HepG2 (cell line): ENCODE measurements around the gene DNPH1. TPM values are rescaled to one million over a fixed set of nuclear protein-coding genes. Genes with fewer than 3 reads are reported as not detected.

Experiments used
- NAIF1 ChIP-seq: sonication (generic); formaldehyde crosslinking; IDR thresholded peaks from 2 replicates; pipeline ENCODE4 v1.5.0; 2020; ENCODE audit warnings: mild to moderate bottlenecking, missing genetic modification reagents, borderline replicate concordance
- ZBTB20 ChIP-seq: sonication (generic); formaldehyde crosslinking; IDR thresholded peaks from 2 replicates; pipeline ENCODE4 v1.8.1; 2023; ENCODE audit warnings: missing genetic modification reagents, low read depth, mild to moderate bottlenecking, borderline replicate concordance
- ZBTB7B ChIP-seq: sonication (generic); formaldehyde crosslinking; IDR thresholded peaks from 2 replicates; pipeline ENCODE4 v1.4.0; 2020; ENCODE audit warnings: missing genetic modification reagents
- ZNF274 ChIP-seq: sonication (generic); formaldehyde crosslinking; IDR thresholded peaks from 2 replicates; pipeline ENCODE4 v1.5.1; 2020; ENCODE audit warnings: mild to moderate bottlenecking, missing genetic modification reagents
- ZNF430 ChIP-seq: sonication (generic); formaldehyde crosslinking; IDR thresholded peaks from 2 replicates; pipeline ENCODE4 v1.9.0; 2021; ENCODE audit warnings: mild to moderate bottlenecking, missing genetic modification reagents
- ZNF460 ChIP-seq: sonication (generic); formaldehyde crosslinking; IDR thresholded peaks from 2 replicates; pipeline ENCODE4 v1.5.1; 2020; ENCODE audit warnings: missing genetic modification reagents, mild to moderate bottlenecking, borderline replicate concordance
- ZNF782 ChIP-seq: sonication (generic); formaldehyde crosslinking; IDR thresholded peaks from 2 replicates; pipeline ENCODE4 v1.4.0; 2020; ENCODE audit warnings: missing genetic modification reagents, mild to moderate bottlenecking, borderline replicate concordance
- polyA plus RNA-seq, 8 experiments: library from polyadenylated mRNA; depleted of rRNA in 3 of 8; stranded (reverse) in 7 of 8; unstranded in 1 of 8; fragments of >200 nt; fragmentation: Illumina TruSeq in 4 of 8; extraction: Trizol in 4 of 8; gene quantifications; 2 replicates each; pipeline versions ENCODE4 v1.2.1 to v1.2.3, GENCODE V29; 2011 to 2016; ENCODE audit warnings: low read depth in 4 of 8, missing spikeins in 1 of 8, mixed read lengths in 1 of 8; ENCODE audit not compliant: insufficient read depth in 1 of 8
- total RNA-seq, 5 experiments: library from RNA; depleted of rRNA; stranded (reverse); fragments of >200 nt; fragmentation: Illumina TruSeq; extraction: Trizol; gene quantifications; 2 replicates each; pipeline ENCODE4 v1.2.3, GENCODE V29; 2016; ENCODE audit warnings: low read depth in 1 of 5
- TF ChIP-seq, protein P1 (sequence below): sonication (generic); formaldehyde crosslinking; IDR thresholded peaks from 2 replicates; pipeline ENCODE4 v1.4.0; 2020; ENCODE audit warnings: missing genetic modification reagents, borderline replicate concordance
- TF ChIP-seq, protein P2 (sequence below), 2 experiments: sonication (generic) in 1 of 2; formaldehyde crosslinking in 1 of 2; IDR thresholded peaks; 2 replicates each; pipeline versions ENCODE4 v1.6.1 to v1.9.0; 2014 to 2022; ENCODE audit warnings: antibody characterized with exemption in 1 of 2, borderline replicate concordance in 1 of 2, inconsistent platforms in 1 of 2, low read depth in 1 of 2, missing genetic modification reagents in 1 of 2
- TF ChIP-seq, protein P3 (sequence below): sonication (generic); formaldehyde crosslinking; conservative IDR thresholded peaks from 2 replicates; pipeline ENCODE4 v1.8.1; 2023; ENCODE audit warnings: missing genetic modification reagents
- TF ChIP-seq, protein P4 (sequence below): sonication (generic); formaldehyde crosslinking; IDR thresholded peaks from 2 replicates; pipeline ENCODE4 v1.4.0; 2020; ENCODE audit warnings: missing genetic modification reagents, mild to moderate bottlenecking, borderline replicate concordance

Gene DNPH1
- total and polyA plus RNA-seq, 2 of the 13 experiments (the other 11 are each of a cell fraction or from before 2014, with no cell fraction given), result 56.5 to 75.1 TPM

DNA sequence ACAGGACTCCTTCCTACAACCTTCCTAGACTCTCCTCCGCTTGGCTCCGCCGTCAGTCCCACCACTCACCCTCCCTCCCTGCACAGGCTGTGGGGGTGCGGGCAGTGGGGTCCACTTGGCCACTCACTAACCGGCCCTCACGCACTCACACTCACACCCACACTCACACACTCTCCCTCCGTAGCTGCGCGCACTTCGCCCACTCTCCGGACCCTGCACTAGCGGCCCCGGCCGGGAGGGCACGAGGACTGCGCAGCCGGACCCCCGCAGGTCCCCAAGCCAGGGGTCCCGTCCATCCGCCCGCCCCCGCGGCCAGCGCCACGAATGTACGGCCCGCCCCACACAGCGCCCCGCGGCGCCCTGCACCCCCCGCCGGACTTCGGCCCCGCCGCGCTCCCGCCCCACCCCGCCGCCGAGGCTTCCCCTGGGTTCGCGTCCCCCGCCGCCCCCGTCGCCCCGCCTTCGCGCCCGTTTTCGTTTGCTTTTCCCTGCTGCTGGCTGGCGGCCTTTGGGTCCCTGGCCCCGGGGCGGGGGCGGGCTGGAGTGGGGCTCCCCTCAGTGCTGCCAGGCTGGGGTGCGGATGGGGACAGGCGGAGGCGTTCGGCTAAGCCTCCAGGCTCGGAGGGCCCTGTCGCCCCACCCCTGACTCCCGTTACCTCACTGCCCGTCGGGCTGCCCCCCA is 45.8 kb upstream of the DNPH1 start (continued):
- no peak for TF ChIP-seq ZNF460 (CRISPR knock-in tag)
- TF ChIP-seq, protein P1, sequence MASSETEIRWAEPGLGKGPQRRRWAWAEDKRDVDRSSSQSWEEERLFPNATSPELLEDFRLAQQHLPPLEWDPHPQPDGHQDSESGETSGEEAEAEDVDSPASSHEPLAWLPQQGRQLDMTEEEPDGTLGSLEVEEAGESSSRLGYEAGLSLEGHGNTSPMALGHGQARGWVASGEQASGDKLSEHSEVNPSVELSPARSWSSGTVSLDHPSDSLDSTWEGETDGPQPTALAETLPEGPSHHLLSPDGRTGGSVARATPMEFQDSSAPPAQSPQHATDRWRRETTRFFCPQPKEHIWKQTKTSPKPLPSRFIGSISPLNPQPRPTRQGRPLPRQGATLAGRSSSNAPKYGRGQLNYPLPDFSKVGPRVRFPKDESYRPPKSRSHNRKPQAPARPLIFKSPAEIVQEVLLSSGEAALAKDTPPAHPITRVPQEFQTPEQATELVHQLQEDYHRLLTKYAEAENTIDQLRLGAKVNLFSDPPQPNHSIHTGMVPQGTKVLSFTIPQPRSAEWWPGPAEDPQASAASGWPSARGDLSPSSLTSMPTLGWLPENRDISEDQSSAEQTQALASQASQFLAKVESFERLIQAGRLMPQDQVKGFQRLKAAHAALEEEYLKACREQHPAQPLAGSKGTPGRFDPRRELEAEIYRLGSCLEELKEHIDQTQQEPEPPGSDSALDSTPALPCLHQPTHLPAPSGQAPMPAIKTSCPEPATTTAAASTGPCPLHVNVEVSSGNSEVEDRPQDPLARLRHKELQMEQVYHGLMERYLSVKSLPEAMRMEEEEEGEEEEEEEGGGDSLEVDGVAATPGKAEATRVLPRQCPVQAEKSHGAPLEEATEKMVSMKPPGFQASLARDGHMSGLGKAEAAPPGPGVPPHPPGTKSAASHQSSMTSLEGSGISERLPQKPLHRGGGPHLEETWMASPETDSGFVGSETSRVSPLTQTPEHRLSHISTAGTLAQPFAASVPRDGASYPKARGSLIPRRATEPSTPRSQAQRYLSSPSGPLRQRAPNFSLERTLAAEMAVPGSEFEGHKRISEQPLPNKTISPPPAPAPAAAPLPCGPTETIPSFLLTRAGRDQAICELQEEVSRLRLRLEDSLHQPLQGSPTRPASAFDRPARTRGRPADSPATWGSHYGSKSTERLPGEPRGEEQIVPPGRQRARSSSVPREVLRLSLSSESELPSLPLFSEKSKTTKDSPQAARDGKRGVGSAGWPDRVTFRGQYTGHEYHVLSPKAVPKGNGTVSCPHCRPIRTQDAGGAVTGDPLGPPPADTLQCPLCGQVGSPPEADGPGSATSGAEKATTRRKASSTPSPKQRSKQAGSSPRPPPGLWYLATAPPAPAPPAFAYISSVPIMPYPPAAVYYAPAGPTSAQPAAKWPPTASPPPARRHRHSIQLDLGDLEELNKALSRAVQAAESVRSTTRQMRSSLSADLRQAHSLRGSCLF, result no peak
- no peak for TF ChIP-seq NAIF1 (CRISPR knock-in tag)
- peak; percentile 91; the same call in 1 of the 2 replicates for TF ChIP-seq ZNF782
- TF ChIP-seq ZNF430 (CRISPR knock-in tag), result peak; percentile 72; the same call in 1 of the 2 replicates
- TF ChIP-seq, protein P2, sequence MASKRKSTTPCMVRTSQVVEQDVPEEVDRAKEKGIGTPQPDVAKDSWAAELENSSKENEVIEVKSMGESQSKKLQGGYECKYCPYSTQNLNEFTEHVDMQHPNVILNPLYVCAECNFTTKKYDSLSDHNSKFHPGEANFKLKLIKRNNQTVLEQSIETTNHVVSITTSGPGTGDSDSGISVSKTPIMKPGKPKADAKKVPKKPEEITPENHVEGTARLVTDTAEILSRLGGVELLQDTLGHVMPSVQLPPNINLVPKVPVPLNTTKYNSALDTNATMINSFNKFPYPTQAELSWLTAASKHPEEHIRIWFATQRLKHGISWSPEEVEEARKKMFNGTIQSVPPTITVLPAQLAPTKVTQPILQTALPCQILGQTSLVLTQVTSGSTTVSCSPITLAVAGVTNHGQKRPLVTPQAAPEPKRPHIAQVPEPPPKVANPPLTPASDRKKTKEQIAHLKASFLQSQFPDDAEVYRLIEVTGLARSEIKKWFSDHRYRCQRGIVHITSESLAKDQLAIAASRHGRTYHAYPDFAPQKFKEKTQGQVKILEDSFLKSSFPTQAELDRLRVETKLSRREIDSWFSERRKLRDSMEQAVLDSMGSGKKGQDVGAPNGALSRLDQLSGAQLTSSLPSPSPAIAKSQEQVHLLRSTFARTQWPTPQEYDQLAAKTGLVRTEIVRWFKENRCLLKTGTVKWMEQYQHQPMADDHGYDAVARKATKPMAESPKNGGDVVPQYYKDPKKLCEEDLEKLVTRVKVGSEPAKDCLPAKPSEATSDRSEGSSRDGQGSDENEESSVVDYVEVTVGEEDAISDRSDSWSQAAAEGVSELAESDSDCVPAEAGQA (IDR thresholded peaks at IDR 0.05; ENCODE audit: low read depth), result no peak
- TF ChIP-seq, protein P2 (CRISPR knock-in tag; IDR thresholded peaks at IDR 0.05; ENCODE audit: borderline replicate concordance), result no peak
- TF ChIP-seq, protein P3, sequence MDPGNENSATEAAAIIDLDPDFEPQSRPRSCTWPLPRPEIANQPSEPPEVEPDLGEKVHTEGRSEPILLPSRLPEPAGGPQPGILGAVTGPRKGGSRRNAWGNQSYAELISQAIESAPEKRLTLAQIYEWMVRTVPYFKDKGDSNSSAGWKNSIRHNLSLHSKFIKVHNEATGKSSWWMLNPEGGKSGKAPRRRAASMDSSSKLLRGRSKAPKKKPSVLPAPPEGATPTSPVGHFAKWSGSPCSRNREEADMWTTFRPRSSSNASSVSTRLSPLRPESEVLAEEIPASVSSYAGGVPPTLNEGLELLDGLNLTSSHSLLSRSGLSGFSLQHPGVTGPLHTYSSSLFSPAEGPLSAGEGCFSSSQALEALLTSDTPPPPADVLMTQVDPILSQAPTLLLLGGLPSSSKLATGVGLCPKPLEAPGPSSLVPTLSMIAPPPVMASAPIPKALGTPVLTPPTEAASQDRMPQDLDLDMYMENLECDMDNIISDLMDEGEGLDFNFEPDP (CRISPR knock-in tag), result peak; percentile 96; the same call in 1 of the 2 replicates
- TF ChIP-seq, protein P4, sequence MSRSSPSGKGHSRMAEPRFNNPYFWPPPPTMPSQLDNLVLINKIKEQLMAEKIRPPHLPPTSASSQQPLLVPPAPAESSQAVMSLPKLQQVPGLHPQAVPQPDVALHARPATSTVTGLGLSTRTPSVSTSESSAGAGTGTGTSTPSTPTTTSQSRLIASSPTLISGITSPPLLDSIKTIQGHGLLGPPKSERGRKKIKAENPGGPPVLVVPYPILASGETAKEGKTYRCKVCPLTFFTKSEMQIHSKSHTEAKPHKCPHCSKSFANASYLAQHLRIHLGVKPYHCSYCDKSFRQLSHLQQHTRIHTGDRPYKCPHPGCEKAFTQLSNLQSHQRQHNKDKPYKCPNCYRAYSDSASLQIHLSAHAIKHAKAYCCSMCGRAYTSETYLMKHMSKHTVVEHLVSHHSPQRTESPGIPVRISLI (CRISPR knock-in tag), result peak; percentile 74
- TF ChIP-seq ZBTB20, result peak; percentile 47; the same call in 1 of the 2 replicates
- peak; percentile 99 for TF ChIP-seq ZBTB7B (CRISPR knock-in tag)
- peak; percentile 59; the same call in 1 of the 2 replicates for TF ChIP-seq ZNF274 (CRISPR knock-in tag)
